Kidney epithelial cell (primary cell): ENCODE results near the gene RCAN1. TPM values are rescaled to one million over a fixed set of nuclear protein-coding genes. Genes with fewer than 3 reads are reported as not detected.

Source experiments
- DNase-seq: peaks from one replicate; pipeline ENCODE4 v3.0.0-alpha.2; 2010; ENCODE audit warnings: low read depth
- H3K27me3 ChIP-seq: 2 replicates; pipeline ENCODE4 v1.6.0; 2011; ENCODE audit warnings: low read length; ENCODE audit not compliant: control insufficient read depth, insufficient read depth
- H3K36me3 ChIP-seq: 2 replicates; pipeline ENCODE4 v1.5.1; 2011; ENCODE audit warnings: low read length; ENCODE audit not compliant: control insufficient read depth, insufficient read depth
- H3K4me3 ChIP-seq: 2 replicates; pipeline ENCODE4 v1.5.1; 2011; ENCODE audit warnings: low read depth, mild to moderate bottlenecking, control low read depth, low read length
- total RNA-seq: library from RNA; depleted of rRNA; stranded (reverse); fragments of >200 nt; gene quantifications from 2 replicates; pipeline ENCODE4 v1.2.3, GENCODE V29; 2015
- TF ChIP-seq, protein P1 (sequence below): IDR thresholded peaks from 2 replicates; pipeline ENCODE4 v1.5.1; 2011; ENCODE audit warnings: mild to moderate bottlenecking, moderate library complexity, low read length, control low read depth, inconsistent platforms; ENCODE audit not compliant: insufficient read depth, poor library complexity, severe bottlenecking

The RCAN1 gene
- total RNA-seq, 1 donor from 2014 or later, result 82.4 TPM

DNA sequence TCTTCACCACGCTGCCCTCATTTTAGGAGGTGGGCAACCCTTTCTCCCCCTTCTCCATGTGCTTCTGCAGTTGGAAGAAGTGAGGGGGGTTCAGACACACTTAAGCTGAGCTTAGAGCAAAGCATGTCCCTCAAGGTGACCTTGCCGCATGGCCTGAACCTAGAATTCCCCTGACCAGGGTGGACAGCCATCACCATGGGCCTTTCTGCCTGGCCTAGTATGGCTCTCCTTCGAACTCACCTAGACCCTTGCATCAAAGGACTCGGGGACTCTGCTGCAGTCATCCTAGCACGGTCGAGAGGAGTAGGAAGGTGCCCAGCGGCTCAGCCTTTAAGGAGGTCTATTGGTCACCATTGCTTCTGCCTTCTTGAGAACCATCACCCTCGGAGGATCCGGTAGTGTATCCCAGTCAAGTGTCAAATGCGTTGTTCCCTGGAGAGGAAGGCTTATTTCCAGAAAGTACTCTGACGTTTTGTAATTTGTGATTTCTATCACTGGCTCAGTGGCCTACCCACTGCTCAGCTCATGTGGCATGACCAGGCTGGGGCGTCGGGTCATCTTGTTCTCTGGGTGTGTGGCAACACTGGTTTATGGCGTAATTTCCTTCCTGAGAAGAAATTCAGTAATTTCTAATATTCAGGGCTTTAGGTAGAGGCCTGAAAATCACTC is 103.0 kb downstream of the RCAN1 start, which contains the start of gene KCNE1:
Gene KCNE1, minus strand, starts transcription at position 424 of the 669 bp plus-strand sequence. CDS start 62,576 bp downstream, outside the sequence.
- TF ChIP-seq, protein P1, sequence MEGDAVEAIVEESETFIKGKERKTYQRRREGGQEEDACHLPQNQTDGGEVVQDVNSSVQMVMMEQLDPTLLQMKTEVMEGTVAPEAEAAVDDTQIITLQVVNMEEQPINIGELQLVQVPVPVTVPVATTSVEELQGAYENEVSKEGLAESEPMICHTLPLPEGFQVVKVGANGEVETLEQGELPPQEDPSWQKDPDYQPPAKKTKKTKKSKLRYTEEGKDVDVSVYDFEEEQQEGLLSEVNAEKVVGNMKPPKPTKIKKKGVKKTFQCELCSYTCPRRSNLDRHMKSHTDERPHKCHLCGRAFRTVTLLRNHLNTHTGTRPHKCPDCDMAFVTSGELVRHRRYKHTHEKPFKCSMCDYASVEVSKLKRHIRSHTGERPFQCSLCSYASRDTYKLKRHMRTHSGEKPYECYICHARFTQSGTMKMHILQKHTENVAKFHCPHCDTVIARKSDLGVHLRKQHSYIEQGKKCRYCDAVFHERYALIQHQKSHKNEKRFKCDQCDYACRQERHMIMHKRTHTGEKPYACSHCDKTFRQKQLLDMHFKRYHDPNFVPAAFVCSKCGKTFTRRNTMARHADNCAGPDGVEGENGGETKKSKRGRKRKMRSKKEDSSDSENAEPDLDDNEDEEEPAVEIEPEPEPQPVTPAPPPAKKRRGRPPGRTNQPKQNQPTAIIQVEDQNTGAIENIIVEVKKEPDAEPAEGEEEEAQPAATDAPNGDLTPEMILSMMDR, result no peak
- no peak for DNase-seq
- Histone ChIP-seq H3K4me3 (no peak within 1 kb of the TSS), H3K27me3 (no peaks in the 10 kb centered on the region), H3K36me3 (no peaks in the 10 kb centered on the region)

DNA sequence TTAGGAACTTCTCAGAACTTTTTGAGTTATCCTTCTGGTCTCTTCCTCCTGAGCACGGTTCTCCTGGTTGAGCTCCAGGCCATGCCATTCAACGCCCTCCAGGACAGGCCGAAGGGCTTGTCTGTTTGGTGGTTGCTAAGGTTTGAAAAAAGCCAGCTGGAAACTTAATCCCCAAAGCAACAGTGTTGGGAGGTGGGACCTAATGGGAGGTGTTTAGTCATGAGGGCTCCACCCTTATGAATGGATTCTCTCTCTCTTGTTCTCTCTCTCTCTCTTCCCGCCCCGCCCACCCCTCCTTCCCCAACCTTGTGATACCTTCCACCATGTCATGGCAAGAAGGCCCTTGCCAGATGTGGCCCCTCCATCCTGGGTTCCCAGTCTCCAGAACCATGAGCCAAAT is 103.7 kb downstream of the RCAN1 start:
- TF ChIP-seq, protein P1, result no peak
- Histone ChIP-seq H3K4me3 (no peak overlapping the region), H3K27me3 (no peaks in the 10 kb centered on the region), H3K36me3 (no peaks in the 10 kb centered on the region)
- DNase-seq, result no peak

DNA sequence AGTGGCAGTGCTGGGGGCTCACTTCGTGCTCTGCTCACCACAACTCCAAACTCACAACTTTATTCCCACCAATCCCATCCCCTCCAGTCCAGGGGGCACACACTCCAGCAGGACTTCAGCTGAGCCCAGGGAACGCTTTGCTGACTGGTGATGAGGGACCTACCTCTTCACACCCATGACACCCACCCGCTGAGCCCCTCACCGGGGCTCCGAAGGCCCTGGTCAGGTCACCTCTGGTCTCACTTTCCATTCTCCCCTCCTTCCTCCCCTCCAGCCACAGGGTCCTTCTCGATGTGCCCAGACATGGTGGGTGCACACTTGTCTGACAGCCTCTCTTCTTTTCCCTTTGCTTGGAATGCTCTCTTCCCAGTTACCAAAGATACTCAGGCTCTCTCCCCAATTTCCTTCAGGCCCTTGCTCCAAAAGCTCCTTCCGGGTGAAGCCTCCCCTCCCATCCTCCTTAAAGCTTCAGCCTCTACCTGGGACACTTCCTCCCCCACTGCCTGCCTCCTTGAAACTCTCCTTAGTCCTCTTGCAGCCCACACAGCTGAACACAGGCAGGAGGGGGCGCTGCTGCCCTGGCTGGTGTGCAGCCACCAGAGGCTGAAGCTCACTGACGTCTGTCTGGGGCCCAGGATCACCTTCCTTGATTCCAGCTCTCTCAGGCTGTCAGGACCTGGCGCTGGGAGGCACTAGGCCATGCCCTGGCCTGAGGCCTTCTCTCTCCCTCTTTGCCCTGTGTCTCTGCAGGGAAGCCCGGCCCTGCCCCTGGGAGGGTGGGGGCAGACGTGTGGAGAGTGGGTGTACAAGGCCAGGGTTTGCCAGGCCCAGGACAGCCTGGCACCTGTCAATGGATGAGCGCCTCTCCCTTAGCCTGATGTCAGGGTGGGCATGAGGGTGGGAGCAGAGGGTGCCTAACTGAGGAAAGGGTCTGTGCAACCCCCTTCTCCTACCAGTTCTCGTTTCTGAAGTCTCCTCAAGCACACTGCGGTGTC is 104.5 kb downstream of the RCAN1 start:
- TF ChIP-seq, protein P1, result peak; percentile 68
- DNase-seq, result no peak
- no peaks in the 10 kb centered on the region for H3K27me3 ChIP-seq
- no peak overlapping the region for H3K4me3 ChIP-seq
- H3K36me3 ChIP-seq, result no peaks in the 10 kb centered on the region

DNA sequence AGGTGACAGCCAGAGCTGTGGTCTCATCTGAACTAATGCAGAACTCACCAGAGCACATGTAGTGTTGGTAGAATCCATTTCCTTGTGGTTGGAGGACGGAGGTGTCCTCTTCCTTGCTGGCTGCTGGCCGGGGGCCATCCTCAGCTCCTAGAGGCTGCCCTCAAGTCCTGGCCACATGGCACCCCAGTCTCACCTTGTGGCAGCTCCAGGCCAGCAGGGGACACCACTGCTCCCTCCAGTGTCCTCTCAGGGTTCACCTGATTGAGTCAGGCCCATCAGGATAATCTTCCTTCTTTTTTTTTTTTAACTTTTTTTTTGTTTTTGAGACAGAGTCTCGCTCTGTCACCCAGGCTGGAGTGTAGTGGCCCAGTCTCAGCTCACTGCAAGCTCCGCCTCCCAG is 105.8 kb downstream of the RCAN1 start:
- no peaks in the 10 kb centered on the region for H3K36me3 ChIP-seq
- no peak for DNase-seq
- no peak overlapping the region for H3K4me3 ChIP-seq
- TF ChIP-seq, protein P1, result no peak
- H3K27me3 ChIP-seq, result no peaks in the 10 kb centered on the region

DNA sequence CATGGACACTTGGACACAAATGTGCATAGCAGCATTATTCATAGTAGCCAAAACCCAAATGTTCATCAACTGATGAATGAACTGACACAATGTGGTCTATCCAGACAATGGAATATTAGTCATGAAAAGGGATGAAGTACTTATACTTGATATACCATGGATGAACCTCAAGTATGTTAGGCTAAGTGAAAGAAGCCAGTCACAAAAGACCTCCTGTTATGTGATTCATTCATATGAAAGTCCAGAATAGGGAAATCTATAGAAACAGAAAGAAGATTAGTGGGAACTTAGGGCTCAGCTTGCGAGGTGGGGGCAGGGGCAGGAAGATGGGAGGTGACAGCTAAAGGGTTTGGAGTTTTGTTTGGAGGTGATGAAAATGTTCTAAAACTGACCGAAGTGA is 110.3 kb downstream of the RCAN1 start:
- Histone ChIP-seq H3K4me3 (no peak overlapping the region), H3K27me3 (no peaks in the 10 kb centered on the region), H3K36me3 (no peaks in the 10 kb centered on the region)
- TF ChIP-seq, protein P1, result no peak
- DNase-seq, result no peak
